ENCODE measurements around the gene LTBP1. TPM values are rescaled to one million over a fixed set of nuclear protein-coding genes. Genes with fewer than 3 reads are reported as not detected.

The LTBP1 gene
- total and polyA plus RNA-seq, 2 experiments from 2014 or later, result 157 to 211 TPM

- DNase-seq, result no peak
- WGBS, 2 experiments (ENCODE audit: low coverage in 1 of 2, low lambda C conversion rate in 2 of 2, missing lambda C conversion rate in 2 of 2), result 93 to 96% methylated on average over 4 of the region's 4 CpGs
- Histone ChIP-seq H3K36me3 (ENCODE audit: low read depth) (no peaks in the 10 kb centered on the region), H3K27me3 (replicated peaks; ENCODE audit: insufficient read depth) (no peaks in the 10 kb centered on the region), H3K27ac (no peak overlapping the region), H3K9me2 (ENCODE audit: insufficient read depth) (no peaks in the 10 kb centered on the region), H3K4me2 (ENCODE audit: unreplicated experiment) (no peak overlapping the region), H3K9ac (no peak overlapping the region), H2AFZ (no peak overlapping the region), H3K4me3 (no peak overlapping the region), H3K79me2 (ENCODE audit: insufficient read depth) (no peaks in the 10 kb centered on the region), H3K4me1 (ENCODE audit: insufficient read depth) (peaks cover 3% of the 10 kb centered on the region; the same call in 1 of the 2 replicates), H4K20me1 (ENCODE audit: insufficient read depth) (no peaks in the 10 kb centered on the region), H3K9me3 (ENCODE audit: low read depth) (no peaks in the 10 kb centered on the region), H3F3A (ENCODE audit: insufficient read depth) (no peaks in the 10 kb centered on the region)
- in situ Hi-C loops (cut with MboI), result no loop called here
- no peak for TF ChIP-seq EZH2 (IDR thresholded peaks at IDR 0.05; ENCODE audit: insufficient read depth, poor library complexity, severe bottlenecking)
Observed at GRCh38 chr2:33090553-33091134, 143.9 kb downstream of the LTBP1 start.

GRCh38 chr2:33091541-33092123, 144.9 kb downstream of the LTBP1 start:
- in situ Hi-C loops (cut with MboI), result no loop called here

GRCh38 chr2:33093283-33093993, 146.7 kb downstream of the LTBP1 start:
- Histone ChIP-seq H3K27ac (no peak overlapping the region), H3K27me3 (replicated peaks; ENCODE audit: insufficient read depth) (no peaks in the 10 kb centered on the region), H3K4me1 (ENCODE audit: insufficient read depth) (no peaks in the 10 kb centered on the region), H3K9ac (no peak overlapping the region), H3K4me2 (ENCODE audit: unreplicated experiment) (no peak overlapping the region), H3K9me2 (ENCODE audit: insufficient read depth) (no peaks in the 10 kb centered on the region), H3K9me3 (ENCODE audit: low read depth) (no peaks in the 10 kb centered on the region), H3F3A (ENCODE audit: insufficient read depth) (no peaks in the 10 kb centered on the region), H3K4me3 (no peak overlapping the region), H3K36me3 (ENCODE audit: low read depth) (no peaks in the 10 kb centered on the region), H4K20me1 (ENCODE audit: insufficient read depth) (no peaks in the 10 kb centered on the region), H2AFZ (no peak overlapping the region), H3K79me2 (ENCODE audit: insufficient read depth) (no peaks in the 10 kb centered on the region)
- DNase-seq, result no peak
- WGBS, 2 experiments (ENCODE audit: low coverage in 1 of 2, low lambda C conversion rate in 2 of 2, missing lambda C conversion rate in 2 of 2), result 55 to 57% methylated on average over 6 of the region's 6 CpGs
- in situ Hi-C loops (cut with MboI), result no loop called here
- no peak for TF ChIP-seq EZH2phosphoT487 (IDR thresholded peaks at IDR 0.05; ENCODE audit: insufficient read depth, low read depth)
- TF ChIP-seq EZH2 (IDR thresholded peaks at IDR 0.05; ENCODE audit: insufficient read depth, poor library complexity, severe bottlenecking), result no peak

More at GRCh38 chr2:33091541-33092123, 144.9 kb downstream of the LTBP1 start:
- 26 to 29% methylated on average over 5 of the region's 5 CpGs for WGBS, 2 experiments (ENCODE audit: low coverage in 1 of 2, low lambda C conversion rate in 2 of 2, missing lambda C conversion rate in 2 of 2)
- Histone ChIP-seq H3K79me2 (ENCODE audit: insufficient read depth) (no peaks in the 10 kb centered on the region), H3K9me2 (ENCODE audit: insufficient read depth) (no peaks in the 10 kb centered on the region), H3K4me1 (ENCODE audit: insufficient read depth) (no peaks in the 10 kb centered on the region), H3K9me3 (ENCODE audit: low read depth) (no peaks in the 10 kb centered on the region), H4K20me1 (ENCODE audit: insufficient read depth) (no peaks in the 10 kb centered on the region), H3K27me3 (replicated peaks; ENCODE audit: insufficient read depth) (no peaks in the 10 kb centered on the region), H3K27ac (no peak overlapping the region), H2AFZ (no peak overlapping the region), H3K4me3 (no peak overlapping the region), H3K36me3 (ENCODE audit: low read depth) (no peaks in the 10 kb centered on the region), H3K9ac (no peak overlapping the region), H3F3A (ENCODE audit: insufficient read depth) (no peaks in the 10 kb centered on the region), H3K4me2 (ENCODE audit: unreplicated experiment) (no peak overlapping the region)
- no peak for TF ChIP-seq EZH2phosphoT487 (IDR thresholded peaks at IDR 0.05; ENCODE audit: insufficient read depth, low read depth)
- no peak for TF ChIP-seq EZH2 (IDR thresholded peaks at IDR 0.05; ENCODE audit: insufficient read depth, poor library complexity, severe bottlenecking)
- DNase-seq, result peak; percentile 29

- no peaks in the 10 kb centered on the region for H3K4me1 ChIP-seq (ENCODE audit: insufficient read depth)
- H3K4me3 ChIP-seq, result no peak overlapping the region
- no peaks in the 10 kb centered on the region for H3K27me3 ChIP-seq (replicated peaks; ENCODE audit: insufficient read depth)
- in situ Hi-C loops (cut with MboI), result no loop called here
- no peak overlapping the region for H3K4me2 ChIP-seq (ENCODE audit: unreplicated experiment)
- no peaks in the 10 kb centered on the region for H3K9me3 ChIP-seq (ENCODE audit: low read depth)
- DNase-seq, result no peak
- TF ChIP-seq EZH2 (IDR thresholded peaks at IDR 0.05; ENCODE audit: insufficient read depth, poor library complexity, severe bottlenecking) (no peak), EZH2phosphoT487 (IDR thresholded peaks at IDR 0.05; ENCODE audit: insufficient read depth, low read depth) (no peak)
- H3F3A ChIP-seq (ENCODE audit: insufficient read depth), result no peaks in the 10 kb centered on the region
- no peaks in the 10 kb centered on the region for H3K79me2 ChIP-seq (ENCODE audit: insufficient read depth)
- no peak overlapping the region for H2AFZ ChIP-seq
- H3K9ac ChIP-seq, result no peak overlapping the region
- no peak overlapping the region for H3K27ac ChIP-seq
- H3K36me3 ChIP-seq (ENCODE audit: low read depth), result no peaks in the 10 kb centered on the region
- no peaks in the 10 kb centered on the region for H4K20me1 ChIP-seq (ENCODE audit: insufficient read depth)
- no peaks in the 10 kb centered on the region for H3K9me2 ChIP-seq (ENCODE audit: insufficient read depth)
- WGBS, 2 experiments (ENCODE audit: low coverage in 1 of 2, low lambda C conversion rate in 2 of 2, missing lambda C conversion rate in 2 of 2), result 80 to 93% methylated on average over 1 of the region's 1 CpG
Observed at GRCh38 chr2:33094303-33094702, 147.6 kb downstream of the LTBP1 start.
